GM19328 (cell line): ENCODE data around the gene RNF126.
"Not testable (repeated sequence)": the region's sequence is repeated elsewhere in the genome, so short reads cannot be mapped to it uniquely, and the experiment has no call there.

Source experiments
- ATAC-seq: cut with Tn5 transposase; IDR thresholded peaks from one replicate; pipeline ENCODE4 v1.9.1; 2021; ENCODE audit warnings: mild to moderate bottlenecking, moderate library complexity; ENCODE audit not compliant: unreplicated experiment

The RNF126 gene

GRCh38 chr19:686589-687297, 23.7 kb upstream of the RNF126 start:
- no peak for ATAC-seq

- no peak for ATAC-seq
Measured at GRCh38 chr19:685454-685931, 22.5 kb upstream of the RNF126 start.

GRCh38 chr19:682678-683320, 19.8 kb upstream of the RNF126 start:
- ATAC-seq = no peak

GRCh38 chr19:681029-682019, 18.3 kb upstream of the RNF126 start:
- ATAC-seq = no peak

- peak; percentile 58 for ATAC-seq
Measured at GRCh38 chr19:680287-681028, 17.4 kb upstream of the RNF126 start.

- peak; percentile 21 for ATAC-seq
Measured at GRCh38 chr19:679418-680286, 16.6 kb upstream of the RNF126 start.

GRCh38 chr19:678791-679388, 15.9 kb upstream of the RNF126 start:
- ATAC-seq = no peak

- ATAC-seq = no peak
Measured at GRCh38 chr19:677601-678436, 14.8 kb upstream of the RNF126 start.

GRCh38 chr19:677201-677600, 14.2 kb upstream of the RNF126 start:
- ATAC-seq = no peak

- ATAC-seq = no peak
Measured at GRCh38 chr19:676339-677105, 13.5 kb upstream of the RNF126 start, which contains the start of gene FSTL3. Gene FSTL3 (plus strand): TSS chr19:676392. CDS start chr19:676424, 32 bp downstream.

GRCh38 chr19:676007-676338, 13.0 kb upstream of the RNF126 start:
- no peak for ATAC-seq

GRCh38 chr19:674282-675151, 11.5 kb upstream of the RNF126 start:
- no peak for ATAC-seq

- no peak for ATAC-seq
Measured at GRCh38 chr19:670609-671075, 7.6 kb upstream of the RNF126 start.

- ATAC-seq = not testable (repeated sequence)
Measured at GRCh38 chr19:668675-669434, 5.8 kb upstream of the RNF126 start.

GRCh38 chr19:666985-667573, 4.1 kb upstream of the RNF126 start:
- not testable (repeated sequence) for ATAC-seq
